SK-N-SH (cell line): ENCODE measurements around the gene ARHGEF3. TPM values are rescaled to one million over a fixed set of nuclear protein-coding genes. Genes with fewer than 3 reads are reported as not detected.

ENCODE experiments used
- CTCF ChIA-PET: fragments of 300-600, 350-600 bp; formaldehyde crosslinking; extraction: SDS; loops from one replicate; lab custom pipeline; 2021; lab: Yijun Ruan, JAX
- POLR2A ChIA-PET: fragments of 350-600 bp; sonication (Branson Sonifier 250); formaldehyde crosslinking; extraction: SDS; loops from one replicate; lab custom pipeline; 2020; ENCODE audit warnings: antibody characterized with exemption, inconsistent platforms; lab: Yijun Ruan, JAX
- DNase-seq: peaks from one replicate; pipeline ENCODE4 v3.0.0; 2012
- H2AFZ ChIP-seq: fragments of 200-600 bp; sonication (generic); 2 replicates; pipeline ENCODE4 v1.8.1; 2016; ENCODE audit warnings: antibody characterized with exemption, mild to moderate bottlenecking, low read depth
- H3F3A ChIP-seq: fragments of 200-600 bp; sonication (generic); replicated peaks from 2 replicates; pipeline ENCODE3; 2016; ENCODE audit warnings: antibody characterized with exemption, mild to moderate bottlenecking; ENCODE audit not compliant: insufficient read depth
- H3K27ac ChIP-seq, 2 experiments: fragments of 200-500 bp in 1 of 2; fragments of 200-600 bp in 1 of 2; sonication (Bioruptor generic) in 1 of 2; sonication (generic), shearing (Covaris generic) in 1 of 2; 2 replicates each; pipeline versions ENCODE4 v1.5.1 to v1.6.1; 2014 to 2016; ENCODE audit warnings: low read depth in 2 of 2, inconsistent platforms in 1 of 2, low read length in 1 of 2, mild to moderate bottlenecking in 1 of 2, mixed read lengths in 1 of 2
- H3K27me3 ChIP-seq: fragments of 200-600 bp; sonication (generic), shearing (Covaris generic); 2 replicates; pipeline ENCODE4 v1.6.1; 2016; ENCODE audit warnings: mixed run types; ENCODE audit not compliant: insufficient read depth
- H3K36me3 ChIP-seq, 2 experiments: fragments of 200-500 bp in 1 of 2; fragments of 200-600 bp in 1 of 2; sonication (Bioruptor generic) in 1 of 2; sonication (generic) in 1 of 2; replicated peaks in 1 of 2; 2 replicates each; pipeline versions ENCODE3 to v1.5.1; 2014 to 2016; ENCODE audit warnings: low read length in 1 of 2, mild to moderate bottlenecking in 1 of 2; ENCODE audit not compliant: insufficient read depth in 2 of 2, control insufficient read depth in 1 of 2
- H3K4me1 ChIP-seq, 2 experiments: fragments of 200-500 bp in 1 of 2; fragments of 200-600 bp in 1 of 2; sonication (Bioruptor generic) in 1 of 2; sonication (generic), shearing (Covaris generic) in 1 of 2; 2 replicates each; pipeline versions ENCODE4 v1.5.1 to v1.6.1; 2014 to 2016; ENCODE audit warnings: low read depth in 1 of 2, low read length in 1 of 2, mixed run types in 1 of 2; ENCODE audit not compliant: insufficient read depth in 2 of 2, control insufficient read depth in 1 of 2
- H3K4me2 ChIP-seq: fragments of 200-600 bp; sonication (generic), shearing (Covaris generic); 2 replicates; pipeline ENCODE4 v1.6.1; 2017; ENCODE audit warnings: mixed run types
- H3K4me3 ChIP-seq, 2 experiments: fragments of 200-500 bp in 1 of 2; fragments of 200-600 bp in 1 of 2; sonication (Bioruptor generic) in 1 of 2; sonication (generic), shearing (Covaris generic) in 1 of 2; 2 replicates each; pipeline versions ENCODE4 v1.5.1 to v1.8.1; 2014 to 2016; ENCODE audit warnings: low read depth in 2 of 2, inconsistent platforms in 1 of 2, low read length in 1 of 2, mild to moderate bottlenecking in 1 of 2, mixed read lengths in 1 of 2, moderate library complexity in 1 of 2
- H3K79me2 ChIP-seq: fragments of 200-600 bp; sonication (generic); 2 replicates; pipeline ENCODE4 v1.8.1; 2017; ENCODE audit warnings: mild to moderate bottlenecking; ENCODE audit not compliant: insufficient read depth
- H3K9ac ChIP-seq: fragments of 200-600 bp; sonication (generic); 2 replicates; pipeline ENCODE4 v1.6.1; 2017; ENCODE audit warnings: mixed run types
- H3K9me2 ChIP-seq: fragments of 200-600 bp; sonication (generic); 2 replicates; pipeline ENCODE4 v1.6.1; 2017; ENCODE audit warnings: mixed run types
- H3K9me3 ChIP-seq: fragments of 200-600 bp; sonication (generic); 2 replicates; pipeline ENCODE4 v1.6.1; 2017; ENCODE audit warnings: mixed run types, mild to moderate bottlenecking, moderate library complexity
- H4K20me1 ChIP-seq: fragments of 200-600 bp; sonication (generic); 2 replicates; pipeline ENCODE4 v1.6.1; 2017; ENCODE audit warnings: mild to moderate bottlenecking, mixed run types; ENCODE audit not compliant: insufficient read depth
- CHD2 ChIP-seq: fragments of 150-350 bp; IDR thresholded peaks from 2 replicates; pipeline ENCODE4 v1.6.1; 2018; ENCODE audit warnings: low read length; ENCODE audit not compliant: partially characterized antibody
- CTCF ChIP-seq: fragments of 200-600 bp; sonication (generic); IDR thresholded peaks from 2 replicates; pipeline ENCODE4 v1.6.1; 2017; ENCODE audit warnings: antibody characterized with exemption, mild to moderate bottlenecking, moderate library complexity
- EP300 ChIP-seq, 2 experiments: IDR thresholded peaks; 2 replicates each; pipeline versions ENCODE4 v1.4.0 to v1.6.1; 2012; ENCODE audit warnings: borderline replicate concordance in 1 of 2, low read depth in 1 of 2, low read length in 1 of 2
- EZH2phosphoT487 ChIP-seq: fragments of 200-600 bp; sonication (generic); IDR thresholded peaks from 2 replicates; pipeline ENCODE4 v1.6.1; 2017; ENCODE audit warnings: low read depth, mixed run types, mild to moderate bottlenecking, antibody characterized with exemption, moderate library complexity, borderline replicate concordance
- FOSL2 ChIP-seq: IDR thresholded peaks from 2 replicates; pipeline ENCODE4 v1.4.0; 2012; ENCODE audit warnings: low read depth, mild to moderate bottlenecking, moderate library complexity, borderline replicate concordance
- FOXM1 ChIP-seq: IDR thresholded peaks from 2 replicates; pipeline ENCODE4 v1.4.0; 2012; ENCODE audit warnings: low read depth, mild to moderate bottlenecking
- GABPA ChIP-seq: IDR thresholded peaks from 2 replicates; pipeline ENCODE4 v1.4.0; 2012; ENCODE audit warnings: low read depth, mild to moderate bottlenecking
- GATA2 ChIP-seq: sonication (generic); formaldehyde crosslinking; IDR thresholded peaks from 2 replicates; pipeline ENCODE4 v1.5.0; 2020; ENCODE audit warnings: mild to moderate bottlenecking, missing genetic modification reagents
- JUND ChIP-seq: IDR thresholded peaks from 2 replicates; pipeline ENCODE4 v1.4.0; 2012
- MAX ChIP-seq: IDR thresholded peaks from 2 replicates; pipeline ENCODE4 v1.4.0; 2012; ENCODE audit warnings: low read depth
- NFIC ChIP-seq: IDR thresholded peaks from 2 replicates; pipeline ENCODE4 v1.4.0; 2012; ENCODE audit warnings: borderline replicate concordance
- NRF1 ChIP-seq: IDR thresholded peaks from 2 replicates; pipeline ENCODE4 v1.6.1; 2012; ENCODE audit warnings: low read depth, mild to moderate bottlenecking, low read length
- PBX3 ChIP-seq: IDR thresholded peaks from 2 replicates; pipeline ENCODE4; 2012
- REST ChIP-seq: IDR thresholded peaks from 2 replicates; pipeline ENCODE4 v1.6.1; 2012; ENCODE audit warnings: mild to moderate bottlenecking, low read depth, low read length, moderate library complexity
- RFX5 ChIP-seq: IDR thresholded peaks from 2 replicates; pipeline ENCODE4 v1.6.1; 2012; ENCODE audit warnings: mild to moderate bottlenecking, improper control_type of control experiment, low read length
- RXRA ChIP-seq: IDR thresholded peaks from 2 replicates; pipeline ENCODE4 v1.4.0; 2012; ENCODE audit warnings: low read depth, mild to moderate bottlenecking, borderline replicate concordance
- SIN3A ChIP-seq: IDR thresholded peaks from 2 replicates; pipeline ENCODE4 v1.6.1; 2012; ENCODE audit warnings: low read depth, mild to moderate bottlenecking, low read length, moderate library complexity, borderline replicate concordance
- TAF1 ChIP-seq: IDR thresholded peaks from 2 replicates; pipeline ENCODE4 v1.6.1; 2012; ENCODE audit warnings: low read depth, mild to moderate bottlenecking, low read length, moderate library complexity, borderline replicate concordance
- TCF12 ChIP-seq: IDR thresholded peaks from 2 replicates; pipeline ENCODE4 v1.4.0; 2012
- USF1 ChIP-seq: IDR thresholded peaks from 2 replicates; pipeline ENCODE4 v1.4.0; 2012; ENCODE audit warnings: low read depth, borderline replicate concordance
- YY1 ChIP-seq: IDR thresholded peaks from 2 replicates; pipeline ENCODE4 v1.4.0; 2012; ENCODE audit warnings: low read depth, mild to moderate bottlenecking
- ZBTB33 ChIP-seq: IDR thresholded peaks from 2 replicates; pipeline ENCODE4 v1.4.0; 2012; ENCODE audit warnings: low read depth, borderline replicate concordance
- WGBS: methylation state at CpG from one replicate; pipeline ENCODE4 v1.1.6; 2017; ENCODE audit warnings: low lambda C conversion rate; 5-methylcytosine and 5-hydroxymethylcytosine counted together
- polyA plus RNA-seq, 3 experiments: library from polyadenylated mRNA; depleted of rRNA; stranded (reverse); fragments of >200 nt; gene quantifications; 2 replicates each; pipeline ENCODE4 v1.2.3, GENCODE V29; 2012

The ARHGEF3 gene
- polyA plus RNA-seq, 1 of the 3 experiments (the other 2 are of a cell fraction) = 5.9 TPM

GRCh38 chr3:56839784-56840715 lies 38.3 kb upstream of the ARHGEF3 start:
- Histone ChIP-seq H3K9ac (peak overlapping the region; percentile 39; the same call in 1 of the 2 replicates), H3K36me3 (no peaks in the 10 kb centered on the region), H4K20me1 (no peaks in the 10 kb centered on the region), H3K9me2 (no peaks in the 10 kb centered on the region), H3K4me3 (no peak overlapping the region), H3K79me2 (no peaks in the 10 kb centered on the region), H3K4me1 (peaks cover 0 to 10% of the 10 kb centered on the region in 2 experiments; a peak in 1 of 4 replicates), H3K9me3 (no peaks in the 10 kb centered on the region), H2AFZ (peak overlapping the region; percentile 58; the same call in 1 of the 2 replicates), H3K27ac (peak overlapping the region in 1 of 2 experiments; percentile 73; a peak in 2 of 4 replicates), H3K4me2 (peak overlapping the region; percentile 36), H3K27me3 (no peaks in the 10 kb centered on the region), H3F3A (peaks cover 6% of the 10 kb centered on the region)
- CTCF ChIA-PET = interaction anchor here (0.6 to 1.3 kb wide), 3 partner anchors 18 to 159 kb away, joined by 3 to 6 read pairs (median 3); no protein-coding TSS in a partner anchor
- POLR2A ChIA-PET = no interaction called here
- no peak for DNase-seq
- 42% methylated on average over 9 of the region's 9 CpGs for WGBS
- no peak for TF ChIP-seq RFX5
- no peak for TF ChIP-seq NFIC
- TF ChIP-seq EP300 (IDR thresholded peaks at IDR 0.05; ENCODE audit: borderline replicate concordance in 1 of 2, low read depth in 1 of 2, low read length in 1 of 2) = no peak
- peak; percentile 53 for TF ChIP-seq FOSL2
- TF ChIP-seq SIN3A = no peak
- TF ChIP-seq YY1 = no peak
- no peak for TF ChIP-seq TAF1
- TF ChIP-seq CTCF = no peak
- TF ChIP-seq PBX3 = 0 out of 2 replicates have a peak, but pooled peaks have one; percentile 4
- no peak for TF ChIP-seq CHD2
- no peak for TF ChIP-seq EZH2phosphoT487
- TF ChIP-seq TCF12 = peak; percentile 32; the same call in 1 of the 2 replicates
- TF ChIP-seq JUND = peak; percentile 45; the same call in 1 of the 2 replicates
- no peak for TF ChIP-seq FOXM1
- no peak for TF ChIP-seq GATA2
- TF ChIP-seq GABPA = no peak
- no peak for TF ChIP-seq USF1
- peak; percentile 51; the same call in 1 of the 2 replicates for TF ChIP-seq MAX
- no peak for TF ChIP-seq NRF1
- no peak for TF ChIP-seq ZBTB33
- TF ChIP-seq RXRA = no peak
- no peak for TF ChIP-seq REST
